NCI-H2081 (cell line): ENCODE results near the gene ITIH4.

Experiments used
- DNase-seq, 2 experiments: peaks; one replicate each; lab custom pipeline; 2025; lab: John Stamatoyannopoulos, UW

Gene ITIH4

GRCh38 chr3:52831500-52832301 is 1.2 kb upstream of the ITIH4 start:
- DNase-seq = peak in 1 of 2 experiments; percentile 9

DNA sequence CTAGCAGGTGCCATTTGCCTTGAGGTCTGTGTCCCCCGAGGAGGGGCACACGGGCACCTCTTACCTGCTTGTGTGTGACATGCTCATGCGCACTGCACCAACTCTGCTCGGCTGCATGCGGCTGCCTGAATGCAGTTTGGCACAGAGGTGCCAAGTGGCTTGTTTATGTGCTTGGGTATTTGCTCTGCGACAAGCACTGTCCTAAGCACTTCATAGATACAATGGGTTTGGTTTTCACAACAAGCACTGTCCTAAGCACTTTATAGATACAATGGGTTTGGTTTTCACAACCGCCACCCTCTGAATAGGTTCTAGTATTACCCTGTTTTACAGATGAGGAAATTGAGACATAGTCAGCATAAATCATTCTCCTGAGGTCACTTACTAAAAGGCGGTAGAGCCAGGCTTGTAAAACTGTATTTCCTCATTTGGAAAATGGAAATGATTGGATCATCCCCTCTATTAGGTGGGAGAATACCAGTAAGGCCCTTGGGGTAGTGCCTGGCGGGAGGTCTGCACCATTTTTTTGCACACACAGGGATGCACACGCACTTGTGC is 487 bp downstream of the ITIH4 start:
- DNase-seq = no peak

DNA sequence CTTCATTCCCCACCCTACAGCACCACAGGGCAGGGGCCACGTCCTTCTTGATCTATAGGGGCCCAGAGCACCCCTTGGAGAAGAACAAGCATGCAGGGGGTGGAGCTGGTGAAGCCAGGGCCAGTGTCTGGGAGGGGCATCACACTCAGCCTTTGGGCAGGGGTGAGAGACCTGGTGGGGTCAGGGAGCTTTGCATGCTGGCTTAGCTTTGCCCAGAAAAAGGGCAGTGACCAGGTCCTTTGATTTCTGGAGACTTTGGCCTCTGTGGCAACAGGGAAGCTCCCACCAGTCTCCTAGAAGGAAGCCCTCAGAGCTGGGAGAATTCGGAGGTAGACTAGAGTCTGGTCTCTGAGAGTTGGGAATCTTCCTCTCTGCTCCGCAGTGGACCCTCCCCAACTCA is 990 bp downstream of the ITIH4 start:
- no peak for DNase-seq

DNA sequence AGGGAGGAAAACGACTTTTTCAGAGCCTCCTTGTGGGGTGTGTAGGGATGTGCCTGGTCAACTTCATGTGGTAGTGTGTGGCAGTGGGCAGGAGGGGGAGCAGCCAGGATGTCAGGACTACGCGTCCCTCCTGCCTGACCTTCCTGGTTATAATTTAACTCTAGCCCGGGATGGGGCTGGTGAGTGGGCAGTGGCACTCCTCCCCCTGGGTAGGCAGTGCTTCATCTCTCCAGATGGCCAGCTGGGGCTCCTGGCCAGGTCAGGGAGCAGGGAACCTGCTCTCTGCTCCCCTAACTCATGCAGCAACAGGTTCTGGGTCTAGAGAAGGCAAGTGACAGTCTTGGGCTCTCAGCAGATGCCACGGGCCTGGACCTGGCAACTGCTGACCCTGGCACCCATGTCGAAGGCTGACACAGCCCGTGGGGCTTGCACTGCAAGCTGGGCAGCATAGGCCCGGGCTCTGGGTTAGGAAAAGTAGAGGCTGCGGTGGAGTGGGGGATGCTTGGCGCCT is 2.6 kb downstream of the ITIH4 start:
- no peak for DNase-seq

DNA sequence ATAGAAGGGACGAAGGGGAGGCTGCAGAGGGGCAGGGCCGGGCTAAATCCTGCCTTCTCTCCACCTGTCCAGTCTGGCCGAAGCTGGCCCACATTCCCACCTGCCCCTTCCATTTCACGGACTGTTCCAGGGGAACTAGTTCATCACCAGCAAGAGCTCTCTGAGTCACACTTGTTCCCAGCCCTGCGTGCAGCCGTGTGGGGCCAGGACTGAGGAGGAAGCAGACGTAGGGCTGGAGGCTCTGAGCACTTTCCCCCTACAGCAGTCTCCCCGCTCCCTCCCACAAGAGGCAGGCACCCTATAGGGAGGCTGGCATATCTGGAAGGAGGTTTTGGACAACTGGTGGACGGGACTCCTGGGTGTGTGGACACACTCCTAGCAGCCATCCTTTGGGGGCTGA is 3.0 kb downstream of the ITIH4 start:
- DNase-seq = no peak

DNA sequence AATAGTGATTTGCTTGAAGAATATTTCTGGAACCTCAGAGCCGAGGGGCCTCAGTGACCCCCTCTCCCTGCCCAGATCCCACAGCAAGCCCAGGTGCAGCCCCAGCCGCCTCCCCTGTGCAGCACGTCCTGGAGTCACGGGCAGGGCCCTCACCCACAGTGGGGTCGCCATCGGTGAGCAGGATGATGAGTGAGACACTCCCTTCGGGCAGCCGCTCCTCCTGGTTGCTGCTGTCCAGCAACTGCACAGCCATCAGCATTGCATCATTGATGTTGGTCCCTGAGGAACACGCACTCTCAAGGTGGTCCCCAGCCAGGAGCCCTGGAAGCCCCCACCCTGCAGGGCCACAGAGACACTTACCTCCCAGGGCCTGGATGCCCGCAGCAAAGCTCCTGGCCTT is 6.4 kb downstream of the ITIH4 start:
- no peak for DNase-seq

DNA sequence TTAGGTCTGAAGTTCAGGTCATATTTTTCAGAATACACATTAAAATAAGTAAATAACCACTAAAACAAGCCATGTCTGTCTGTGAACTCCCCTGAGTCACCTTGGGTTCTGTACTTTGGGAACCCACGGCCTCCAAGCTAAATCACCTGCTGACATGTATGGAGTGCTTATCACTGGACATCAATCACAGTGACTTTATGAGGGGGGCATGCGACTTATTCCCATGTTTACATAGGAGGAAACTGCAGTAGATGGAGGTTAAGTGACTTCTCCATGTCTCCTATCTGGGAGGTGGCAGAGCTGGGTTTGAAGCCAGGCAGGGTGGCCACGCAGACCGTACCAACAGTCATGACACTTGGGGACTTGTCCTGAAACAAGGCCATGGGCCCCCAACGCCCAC is 8.1 kb downstream of the ITIH4 start:
- no peak for DNase-seq

DNA sequence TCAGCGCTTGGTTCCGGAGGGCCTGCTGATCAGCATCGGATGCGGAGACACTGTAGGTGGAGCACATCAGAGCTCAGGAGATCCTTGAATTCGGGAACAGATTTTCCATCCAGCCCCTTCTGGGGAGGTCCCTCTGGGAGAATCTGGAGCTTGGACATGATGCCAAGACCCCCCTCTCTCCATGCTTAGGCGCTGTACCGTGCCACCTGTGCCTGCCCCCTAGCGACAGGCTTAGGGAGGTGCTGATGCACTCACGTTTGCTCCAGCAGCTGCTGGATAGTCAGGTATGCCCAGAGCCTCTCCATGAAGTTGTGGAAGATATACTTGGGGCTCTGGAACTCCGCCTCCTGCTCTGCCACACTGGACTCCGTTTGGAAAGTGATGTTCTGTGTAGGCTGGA is 9.7 kb downstream of the ITIH4 start:
- DNase-seq = no peak

DNA sequence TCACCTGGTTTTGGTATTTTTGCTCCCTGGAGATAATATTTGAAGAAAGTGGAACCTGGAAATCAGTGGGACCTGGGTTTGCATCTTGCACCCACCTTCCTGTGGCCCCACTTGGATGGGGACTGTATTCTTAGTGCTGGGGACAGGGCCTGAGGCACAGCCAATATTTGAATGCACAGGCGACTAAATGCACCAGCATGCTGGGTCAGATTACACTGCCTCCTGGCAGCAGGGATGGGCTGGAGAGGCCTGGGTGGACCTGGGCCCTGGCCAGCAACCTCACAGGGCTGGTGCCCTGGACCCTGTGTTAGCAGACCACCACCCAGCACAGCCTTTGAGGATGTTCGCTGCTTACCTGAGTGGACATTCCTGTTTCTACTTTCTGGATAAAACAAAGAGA is 10.5 kb downstream of the ITIH4 start:
- DNase-seq = no peak

GRCh38 chr3:52817860-52818259 is 12.6 kb downstream of the ITIH4 start:
- no peak for DNase-seq

DNA sequence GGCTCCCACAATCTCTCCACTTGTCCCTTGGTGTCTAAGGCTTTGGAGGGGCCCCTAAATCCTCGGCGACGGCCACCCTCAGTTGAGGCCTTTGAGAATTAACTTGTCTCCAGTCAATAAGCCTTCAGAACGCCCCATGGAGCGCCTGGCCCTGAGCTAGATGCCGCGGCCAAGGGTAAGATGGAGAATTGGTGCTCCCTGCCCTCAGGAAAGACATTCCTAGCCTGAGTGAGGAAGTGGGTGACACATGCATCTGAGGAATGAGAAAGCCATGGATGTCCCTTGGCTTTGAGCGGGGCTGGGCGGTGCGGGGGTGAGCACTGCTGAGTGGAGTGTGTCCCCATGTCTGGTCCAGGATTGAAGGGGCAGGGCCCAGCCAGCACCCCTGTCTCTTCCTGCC is 13.3 kb downstream of the ITIH4 start:
- no peak for DNase-seq

GRCh38 chr3:52816654-52817053 is 13.8 kb downstream of the ITIH4 start:
- DNase-seq = no peak

GRCh38 chr3:52816199-52816598 is 14.3 kb downstream of the ITIH4 start:
- no peak for DNase-seq

DNA sequence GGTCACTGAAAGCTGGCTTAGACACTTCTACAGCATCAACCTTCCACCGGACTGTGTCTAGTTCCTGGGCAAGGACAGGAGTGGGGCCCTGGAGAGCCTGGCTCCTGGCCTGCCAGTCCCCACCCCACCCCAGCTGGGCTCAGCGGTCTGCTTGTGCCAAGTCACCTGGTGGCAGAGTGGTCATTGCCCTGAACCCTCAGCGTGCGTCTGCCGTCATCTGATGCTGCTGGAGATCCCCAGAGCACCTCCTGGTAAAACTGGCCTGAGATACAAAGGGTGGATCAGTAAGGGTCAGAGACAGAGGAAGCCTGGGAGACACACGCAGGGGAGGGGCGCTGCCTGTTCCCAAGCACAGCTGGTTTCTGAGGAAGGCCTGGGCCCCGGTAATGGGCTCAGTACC is 16.7 kb downstream of the ITIH4 start:
- no peak for DNase-seq

- DNase-seq = peak in 1 of 2 experiments; percentile 1
These were observed 18.9 kb downstream of the ITIH4 start for GRCh38 chr3:52811452-52812011.

DNA sequence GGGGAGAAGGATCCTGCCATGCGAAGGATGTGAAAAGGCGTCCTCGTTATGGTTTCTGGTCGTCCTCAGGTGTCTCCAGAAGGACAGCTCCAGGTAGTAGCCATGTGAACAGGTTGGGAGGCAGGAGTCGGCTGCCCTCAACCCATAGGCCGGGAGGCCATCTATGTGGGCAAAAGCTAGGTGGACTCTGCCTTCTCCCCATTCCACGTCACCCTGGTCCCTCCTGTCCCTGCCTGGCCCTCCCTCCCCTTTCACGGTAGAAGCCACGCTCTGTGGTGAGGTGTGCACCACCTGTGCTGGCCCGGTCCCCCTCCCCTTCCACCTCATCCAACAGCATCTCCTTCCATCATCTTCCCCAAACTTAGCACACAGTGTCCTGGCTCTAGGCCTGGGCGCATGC is 19.5 kb downstream of the ITIH4 start:
- DNase-seq = no peak

DNA sequence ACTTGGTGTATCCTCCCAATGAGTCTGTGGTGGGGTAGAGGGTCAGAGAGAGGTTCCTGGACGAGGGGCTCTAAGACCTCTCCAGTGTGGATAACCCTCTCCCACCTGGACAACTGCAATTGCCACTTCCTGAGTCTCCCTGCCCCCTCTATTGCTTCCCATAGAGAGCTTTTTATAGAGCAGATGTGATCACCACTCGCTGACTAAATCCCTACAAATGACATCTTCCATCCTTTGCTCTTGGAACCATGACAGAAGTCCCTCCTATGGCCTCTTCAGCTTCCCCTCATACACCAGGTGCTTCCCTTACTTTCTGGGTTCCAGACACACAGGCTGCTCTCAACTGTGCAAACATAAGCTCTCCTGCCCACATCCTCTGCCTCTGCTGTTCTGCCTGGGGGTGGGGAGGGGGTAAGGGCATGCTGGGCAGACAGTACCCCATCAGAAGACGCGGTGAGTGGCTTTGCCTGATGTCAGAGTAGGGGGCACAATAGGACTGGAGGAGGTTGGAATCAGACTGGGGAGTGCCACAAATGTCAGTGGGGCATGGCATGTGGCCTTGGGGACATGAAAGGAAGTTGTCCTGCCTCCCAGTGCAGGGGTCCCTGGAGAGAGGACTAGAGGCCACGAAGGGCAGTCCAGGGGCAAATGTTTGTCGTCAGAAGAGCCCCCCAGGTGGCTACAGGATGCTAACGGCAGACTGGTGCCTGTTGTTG is 20.7 kb downstream of the ITIH4 start:
- no peak for DNase-seq

DNA sequence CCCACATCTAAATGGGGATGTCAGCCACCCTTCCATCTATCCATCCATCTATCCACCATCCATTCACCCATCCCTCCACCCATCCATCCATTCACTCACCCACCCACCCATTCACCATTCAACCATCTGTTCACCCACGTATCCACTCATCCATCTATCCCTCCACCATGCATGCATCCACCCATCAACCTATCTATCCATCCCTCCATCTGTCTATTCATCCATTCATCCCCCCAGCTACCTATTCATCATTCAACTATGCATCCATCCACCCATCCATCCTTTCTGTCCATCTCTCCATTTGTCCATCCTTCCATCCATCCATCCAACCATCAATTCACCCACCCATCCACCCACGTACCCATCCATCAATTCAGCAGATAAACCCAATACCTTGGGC is 21.3 kb downstream of the ITIH4 start:
- DNase-seq = no peak

- no peak for DNase-seq
These were observed 25.0 kb downstream of the ITIH4 start for GRCh38 chr3:52805270-52806039.

GRCh38 chr3:52801839-52802238 is 28.6 kb downstream of the ITIH4 start:
- no peak for DNase-seq

GRCh38 chr3:52800079-52800478 is 30.4 kb downstream of the ITIH4 start:
- DNase-seq = no peak

DNA sequence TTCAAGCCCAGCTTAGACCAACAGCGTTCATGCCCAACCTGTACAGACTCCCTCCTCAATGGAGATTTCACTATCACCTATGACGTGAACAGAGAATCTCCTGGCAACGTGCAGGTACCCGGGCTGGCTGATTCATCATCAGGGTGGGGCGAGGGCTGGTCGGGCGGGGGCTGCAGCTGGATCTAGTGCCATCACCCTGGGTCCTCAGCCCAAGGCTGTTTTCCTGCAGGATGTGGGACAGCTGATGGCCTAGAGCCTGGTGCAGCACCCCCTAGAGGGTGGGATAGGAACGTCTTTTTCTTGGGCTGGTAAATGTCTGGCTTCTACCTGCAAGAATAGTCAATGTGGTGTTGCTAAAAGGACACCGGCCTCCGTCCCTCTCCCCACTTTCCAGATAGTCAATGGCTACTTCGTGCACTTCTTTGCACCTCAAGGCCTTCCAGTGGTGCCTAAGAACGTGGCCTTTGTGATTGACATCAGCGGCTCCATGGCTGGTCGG is 31.4 kb downstream of the ITIH4 start:
- DNase-seq = no peak
